Smooth muscle cell (in vitro differentiated cells): Measurements from ENCODE around the gene CNN2. TPM values are rescaled to one million over a fixed set of nuclear protein-coding genes. Genes with fewer than 3 reads are reported as not detected.

Source experiments
- DNase-seq: peaks from one replicate; lab custom pipeline; 2025; ENCODE audit not compliant: unreplicated experiment; lab: John Stamatoyannopoulos, UW
- H2AFZ ChIP-seq: fragments of 200-600 bp; sonication (generic); 2 replicates; pipeline ENCODE4 v1.6.0; 2016; ENCODE audit warnings: antibody characterized with exemption, low read depth, mild to moderate bottlenecking
- H3F3A ChIP-seq: fragments of 200-600 bp; sonication (generic); 2 replicates; pipeline ENCODE4 v1.6.0; 2017; ENCODE audit warnings: antibody characterized with exemption, low read depth
- H3K27ac ChIP-seq: fragments of 200-600 bp; sonication (generic); 2 replicates; pipeline ENCODE4 v1.5.1; 2016; ENCODE audit warnings: low read depth, mild to moderate bottlenecking
- H3K27me3 ChIP-seq: fragments of 200-600 bp; sonication (generic); 2 replicates; pipeline ENCODE4 v1.6.1; 2016; ENCODE audit warnings: low read depth, mild to moderate bottlenecking
- H3K36me3 ChIP-seq: fragments of 200-600 bp; sonication (generic); 2 replicates; pipeline ENCODE4 v1.5.1; 2016; ENCODE audit warnings: low read depth
- H3K4me1 ChIP-seq: fragments of 200-600 bp; sonication (generic); 2 replicates; pipeline ENCODE4 v1.5.1; 2016; ENCODE audit warnings: low read depth
- H3K4me2 ChIP-seq: fragments of 200-600 bp; sonication (generic); 2 replicates; pipeline ENCODE4 v1.6.0; 2016; ENCODE audit warnings: mild to moderate bottlenecking
- H3K4me3 ChIP-seq: fragments of 200-600 bp; sonication (generic); 2 replicates; pipeline ENCODE4 v1.5.1; 2016; ENCODE audit warnings: mild to moderate bottlenecking
- H3K79me2 ChIP-seq: fragments of 200-600 bp; sonication (generic); 2 replicates; pipeline ENCODE4 v1.6.0; 2016; ENCODE audit warnings: low read depth, mild to moderate bottlenecking
- H3K9ac ChIP-seq: fragments of 200-600 bp; sonication (generic); 2 replicates; pipeline ENCODE4 v1.6.0; 2016; ENCODE audit warnings: low read depth
- H3K9me3 ChIP-seq: fragments of 200-600 bp; sonication (generic); replicated peaks from 2 replicates; pipeline ENCODE4 v1.5.1; 2016; ENCODE audit warnings: low read depth
- H4K20me1 ChIP-seq: fragments of 200-600 bp; sonication (generic); 2 replicates; pipeline ENCODE4 v1.6.0; 2016; ENCODE audit warnings: low read depth
- CTCF ChIP-seq: fragments of 200-600 bp; sonication (generic); IDR thresholded peaks from 2 replicates; pipeline ENCODE4 v1.5.1; 2017; ENCODE audit warnings: borderline replicate concordance, mild to moderate bottlenecking, antibody characterized with exemption; ENCODE audit not compliant: insufficient read depth, poor library complexity, severe bottlenecking
- WGBS: methylation state at CpG from one replicate; pipeline ENCODE4 v1.1.7; 2016; ENCODE audit warnings: low lambda C conversion rate; 5-methylcytosine and 5-hydroxymethylcytosine counted together
- polyA plus RNA-seq: library from polyadenylated mRNA; unstranded; fragments of >200 nt; fragmentation: Nextera tagmentation; extraction: Ambion mirVana; gene quantifications from 2 replicates; pipeline ENCODE4 v1.2.1, GENCODE V29; 2016
- total RNA-seq: library from RNA; depleted of rRNA; stranded (reverse); fragments of >200 nt; gene quantifications from 2 replicates; pipeline ENCODE4 v1.2.3, GENCODE V29; 2014

CNN2 gene
- total and polyA plus RNA-seq, 2 experiments from 2014 or later = 150 to 392 TPM

GRCh38 chr19:1018932-1019615, 7.3 kb upstream of the CNN2 start:
- Histone ChIP-seq H3K4me3 (peak overlapping the region; percentile 87), H3F3A (peaks cover 10% of the 10 kb centered on the region), H3K9me3 (no peaks in the 10 kb centered on the region), H3K27ac (peak overlapping the region; percentile 11), H3K79me2 (peaks cover 65% of the 10 kb centered on the region), H3K36me3 (no peaks in the 10 kb centered on the region), H3K4me2 (peak overlapping the region; percentile 96), H3K4me1 (peaks cover 27% of the 10 kb centered on the region), H3K9ac (peak overlapping the region; percentile 97), H4K20me1 (peaks cover 66% of the 10 kb centered on the region), H3K27me3 (no peaks in the 10 kb centered on the region), H2AFZ (no peak overlapping the region)
- no peak for TF ChIP-seq CTCF
- 84% methylated on average over 17 of the region's 17 CpGs for WGBS
- DNase-seq = no peak

GRCh38 chr19:1019616-1019961, 6.8 kb upstream of the CNN2 start:
- peak overlapping the region; percentile 96 for H3K4me2 ChIP-seq
- H3K9me3 ChIP-seq = no peaks in the 10 kb centered on the region
- 83% methylated on average over 18 of the region's 18 CpGs for WGBS
- peaks cover 60% of the 10 kb centered on the region for H3K79me2 ChIP-seq
- H3K36me3 ChIP-seq = no peaks in the 10 kb centered on the region
- H3K27me3 ChIP-seq = no peaks in the 10 kb centered on the region
- peaks cover 27% of the 10 kb centered on the region for H3K4me1 ChIP-seq
- H4K20me1 ChIP-seq = peaks cover 60% of the 10 kb centered on the region
- no peak overlapping the region for H2AFZ ChIP-seq
- peak overlapping the region; percentile 97 for H3K9ac ChIP-seq
- peaks cover 10% of the 10 kb centered on the region for H3F3A ChIP-seq
- H3K27ac ChIP-seq = peak overlapping the region; percentile 95
- no peak for DNase-seq
- TF ChIP-seq CTCF = no peak
- H3K4me3 ChIP-seq = peak overlapping the region; percentile 87

- Histone ChIP-seq H3K27ac (peak overlapping the region; percentile 95), H3K27me3 (no peaks in the 10 kb centered on the region), H3K4me1 (peaks cover 27% of the 10 kb centered on the region), H2AFZ (no peak overlapping the region), H3K79me2 (peaks cover 54% of the 10 kb centered on the region), H3K9ac (peak overlapping the region; percentile 97), H3K4me3 (peak overlapping the region; percentile 87), H3K9me3 (no peaks in the 10 kb centered on the region), H3F3A (peaks cover 10% of the 10 kb centered on the region), H3K4me2 (peak overlapping the region; percentile 96), H3K36me3 (no peaks in the 10 kb centered on the region), H4K20me1 (peaks cover 54% of the 10 kb centered on the region)
- 6% methylated on average over 40 of the region's 60 CpGs for WGBS
- no peak for TF ChIP-seq CTCF
- no peak for DNase-seq
These were observed 6.2 kb upstream of the CNN2 start for GRCh38 chr19:1019980-1020867.
